GM21786 (cell line): ENCODE measurements around the gene MPZL3.
A peak's percentile ranks its signal among the peaks of the same experiment; 100 is the strongest.

ENCODE experiments used
- ATAC-seq: cut with Tn5 transposase; IDR thresholded peaks from one replicate; pipeline ENCODE4 v1.9.1; 2021; ENCODE audit not compliant: unreplicated experiment

The MPZL3 gene

DNA sequence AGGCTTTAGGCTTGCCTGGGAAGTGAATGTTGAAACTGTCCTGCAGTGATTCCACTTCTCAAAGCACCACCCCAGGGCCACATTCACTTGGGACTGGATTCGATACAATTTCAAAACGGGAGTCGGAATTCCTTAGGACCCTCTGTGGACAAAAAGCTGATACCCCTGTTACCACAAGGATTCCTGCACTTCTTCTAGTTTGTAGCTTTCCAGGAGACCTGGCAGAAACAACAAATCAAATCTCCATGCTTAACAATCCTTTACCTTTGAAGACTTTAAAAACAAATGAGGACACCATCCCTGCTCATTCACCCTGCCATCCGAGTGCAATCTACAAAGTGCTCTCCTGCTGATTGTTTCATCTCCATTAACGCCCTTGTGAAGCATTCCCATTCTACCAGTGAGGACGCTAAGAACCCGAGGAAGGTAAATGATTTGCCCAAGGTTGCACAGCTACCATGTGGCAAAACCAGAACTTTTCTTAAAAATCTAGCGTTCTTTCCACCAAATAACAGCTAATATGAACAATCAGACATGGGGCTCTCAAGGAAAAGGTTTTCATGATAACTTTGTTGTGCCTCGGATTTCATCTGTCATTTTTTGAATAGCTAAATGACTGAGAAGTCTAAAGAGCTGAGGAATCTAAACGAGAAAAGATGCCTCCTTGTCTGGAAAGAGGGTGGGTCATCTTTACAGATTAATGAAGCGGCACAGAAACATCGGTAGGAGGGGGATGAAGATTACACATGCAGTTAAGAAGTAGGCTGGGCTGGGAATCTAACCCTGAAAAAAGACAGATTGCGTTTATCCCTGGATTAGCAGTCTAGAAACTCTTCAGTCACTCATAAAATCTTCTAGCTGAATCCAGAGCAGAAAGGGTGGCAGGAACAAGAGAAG, 12.7 kb upstream of the MPZL3 start:
- ATAC-seq: no peak

DNA sequence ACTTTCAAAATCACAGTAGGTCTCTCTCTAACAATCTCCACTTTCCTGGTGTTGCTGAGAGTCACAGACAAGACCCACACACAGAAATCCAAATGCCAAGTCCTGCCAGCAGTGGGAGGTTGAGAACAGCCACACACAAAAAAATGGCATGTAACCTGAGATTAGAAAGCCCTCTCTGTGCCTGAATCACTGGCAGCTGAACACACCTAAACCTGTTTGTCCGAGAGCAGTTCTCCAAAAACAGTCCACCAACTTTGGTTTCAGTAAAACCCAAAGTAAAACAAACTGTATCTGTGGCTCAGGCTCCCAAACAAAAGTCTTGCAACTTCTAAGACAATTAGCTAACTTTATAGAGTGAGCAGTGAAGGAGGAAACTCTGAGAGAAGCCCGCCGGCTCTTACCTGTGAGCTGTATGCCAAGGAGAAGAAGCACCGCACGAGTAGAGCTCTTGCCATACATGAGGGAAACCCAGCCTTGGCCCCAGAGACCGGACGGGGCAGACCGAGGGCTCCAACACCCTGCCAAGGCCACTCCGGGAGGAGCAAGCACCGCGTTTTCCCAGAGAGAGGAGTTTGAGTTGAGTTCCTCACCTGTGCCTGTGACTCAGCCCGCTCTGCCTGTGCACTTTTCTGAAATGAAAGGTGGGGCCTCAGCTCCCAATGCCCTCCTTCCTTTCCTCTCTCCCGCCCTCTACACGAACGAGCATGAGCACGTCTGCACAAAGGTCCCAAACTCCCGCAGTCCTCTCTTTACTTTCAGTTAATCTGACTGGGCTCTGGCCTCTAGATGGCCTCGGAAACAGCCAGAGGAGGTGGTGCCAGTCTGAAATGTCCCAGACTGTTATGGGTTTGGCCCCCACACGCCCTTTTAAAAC, 11.8 kb upstream of the MPZL3 start, which contains the start of gene MPZL2:
Gene MPZL2, minus strand, starts transcription at position 603 of the 874 bp plus-strand sequence. Its CDS starts 144 bp downstream, at position 459.
- no peak for ATAC-seq

DNA sequence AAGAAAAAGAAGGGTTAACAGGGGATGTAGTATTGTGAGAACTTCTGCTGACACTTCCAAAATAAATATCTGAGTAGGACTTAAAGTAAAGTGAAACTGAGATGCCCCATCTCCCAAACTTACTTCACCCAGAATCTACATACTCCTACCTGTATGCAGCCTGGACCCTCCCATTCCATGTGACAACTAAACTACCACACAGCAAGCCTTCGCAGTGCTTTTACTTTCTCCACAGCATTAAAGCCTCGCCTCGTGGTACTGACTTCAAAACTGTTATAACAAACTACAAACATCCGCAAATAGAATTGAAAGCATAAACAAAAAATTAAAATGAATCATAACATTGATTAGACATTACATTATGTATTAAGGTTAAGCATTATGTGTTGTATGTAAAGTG, 10.9 kb upstream of the MPZL3 start:
- no peak for ATAC-seq

DNA sequence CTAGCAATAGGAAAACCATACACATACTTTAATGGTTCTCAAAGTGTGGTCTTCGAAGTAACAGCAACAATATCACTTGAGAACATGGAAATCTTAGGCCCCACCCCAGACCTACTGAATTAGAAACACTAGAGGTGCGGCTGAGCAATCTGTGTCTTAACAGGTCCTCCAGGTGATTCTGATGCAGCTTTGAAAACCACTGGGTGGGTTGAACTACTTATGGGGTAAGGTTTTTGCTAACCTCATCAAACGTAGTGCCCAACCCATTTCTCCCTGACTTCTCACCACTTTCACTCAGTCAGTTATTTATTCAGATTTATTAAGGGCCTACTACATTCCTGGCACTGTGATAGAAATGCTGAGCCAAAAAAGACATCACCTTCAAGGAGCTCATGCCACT, 8.2 kb upstream of the MPZL3 start:
- ATAC-seq: no peak

DNA sequence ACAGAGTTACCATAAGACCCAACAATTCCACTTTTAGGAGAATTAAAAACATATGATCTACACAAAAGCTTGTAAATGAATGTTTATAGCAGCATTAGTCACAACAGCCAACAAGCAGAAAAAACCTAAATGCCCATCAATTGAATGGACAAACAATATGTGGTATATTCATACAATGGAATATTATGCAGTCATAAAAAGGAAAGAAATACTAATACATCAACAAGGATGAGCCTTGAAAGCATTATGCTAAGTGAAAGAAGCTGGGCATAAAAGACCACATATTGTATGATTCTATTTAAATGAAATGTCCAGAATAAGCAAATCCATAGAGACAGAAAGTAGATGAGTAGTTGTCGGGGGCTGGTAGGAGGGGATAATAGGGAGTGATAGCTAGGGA, 7.0 kb upstream of the MPZL3 start:
- no peak for ATAC-seq

DNA sequence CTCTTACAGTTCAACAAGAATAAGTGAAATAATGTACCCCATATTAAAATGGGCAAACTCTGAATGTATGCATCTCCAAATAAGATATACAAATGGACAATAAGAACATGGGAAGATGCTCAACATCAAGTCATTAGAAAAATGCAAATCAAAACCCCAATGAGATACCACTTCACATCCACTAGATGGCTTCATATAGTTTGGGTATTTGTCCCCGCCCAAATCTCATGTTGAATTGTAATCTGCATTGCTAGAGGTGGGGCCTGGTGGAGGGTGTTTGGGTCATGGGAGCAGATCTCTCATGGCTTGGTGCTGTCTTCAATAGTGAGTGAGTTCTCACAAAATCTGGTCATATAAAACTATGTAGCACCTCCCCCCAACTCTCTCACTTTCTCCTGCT, 6.2 kb upstream of the MPZL3 start:
- ATAC-seq: no peak

DNA sequence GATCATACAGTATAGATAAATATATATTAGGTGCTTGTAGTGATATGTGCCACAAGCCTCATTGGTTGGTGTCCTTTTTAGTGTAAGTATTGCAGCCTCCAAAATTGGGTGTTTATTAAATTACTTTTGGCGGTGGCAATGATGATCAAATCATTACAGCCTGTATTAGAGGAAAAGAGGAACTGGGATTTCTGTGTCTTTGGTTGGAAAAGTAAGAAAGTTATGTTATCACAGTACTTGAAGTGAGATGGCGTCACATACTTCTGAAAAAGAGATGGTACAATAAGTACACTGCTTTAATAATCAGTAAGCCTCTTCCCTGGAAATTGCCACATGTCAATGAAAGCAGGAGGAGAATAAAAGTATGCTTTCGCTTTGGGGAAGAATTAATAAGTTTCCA, 523 bp upstream of the MPZL3 start:
- no peak for ATAC-seq

DNA sequence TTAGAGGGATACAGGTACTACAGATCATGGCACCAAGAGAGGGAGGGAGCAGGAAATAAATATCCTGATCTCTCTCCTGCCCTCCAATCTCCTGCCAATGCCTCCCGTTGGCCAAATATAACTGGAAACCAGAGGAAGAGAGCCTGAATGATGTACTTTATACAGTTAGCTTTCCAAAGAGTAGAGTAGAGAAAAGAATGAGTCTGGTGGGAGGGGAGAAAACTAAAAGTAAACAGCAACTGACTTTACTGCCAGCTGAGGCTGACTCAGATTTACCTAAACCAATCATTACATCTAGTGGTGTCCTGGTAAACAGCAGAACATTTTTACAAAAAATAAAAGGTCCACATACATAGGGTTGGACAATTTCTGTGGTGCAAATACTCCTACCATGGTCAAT, 5.1 kb downstream of the MPZL3 start:
- ATAC-seq: no peak

DNA sequence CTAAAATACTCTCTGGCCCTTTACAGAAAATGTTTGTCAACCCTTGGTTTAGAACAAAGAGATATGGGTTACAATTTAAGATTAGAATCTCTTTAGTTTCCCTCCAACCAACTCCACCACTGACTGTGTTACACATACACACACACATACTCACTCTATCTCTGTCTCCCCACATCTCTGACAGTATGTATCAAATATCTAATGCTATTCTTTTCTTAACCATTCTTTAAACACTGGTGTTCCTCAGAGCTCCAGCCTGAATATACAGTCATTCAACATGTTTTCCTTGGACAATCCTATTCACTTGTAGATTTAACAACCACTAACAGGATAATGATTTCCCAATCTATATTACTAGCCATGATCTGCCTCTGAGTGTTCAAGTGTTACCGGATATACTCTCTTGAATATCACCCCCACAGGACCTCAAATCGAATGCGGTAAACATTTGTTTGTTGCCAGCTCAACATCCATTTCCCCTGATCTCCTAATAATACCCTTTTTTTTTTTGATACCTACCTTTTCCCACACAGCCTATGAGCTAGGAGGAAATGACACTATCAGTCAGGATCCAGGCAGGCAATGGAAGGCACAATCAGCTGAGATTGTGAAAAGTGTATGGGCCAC, 6.1 kb downstream of the MPZL3 start:
- no peak for ATAC-seq

DNA sequence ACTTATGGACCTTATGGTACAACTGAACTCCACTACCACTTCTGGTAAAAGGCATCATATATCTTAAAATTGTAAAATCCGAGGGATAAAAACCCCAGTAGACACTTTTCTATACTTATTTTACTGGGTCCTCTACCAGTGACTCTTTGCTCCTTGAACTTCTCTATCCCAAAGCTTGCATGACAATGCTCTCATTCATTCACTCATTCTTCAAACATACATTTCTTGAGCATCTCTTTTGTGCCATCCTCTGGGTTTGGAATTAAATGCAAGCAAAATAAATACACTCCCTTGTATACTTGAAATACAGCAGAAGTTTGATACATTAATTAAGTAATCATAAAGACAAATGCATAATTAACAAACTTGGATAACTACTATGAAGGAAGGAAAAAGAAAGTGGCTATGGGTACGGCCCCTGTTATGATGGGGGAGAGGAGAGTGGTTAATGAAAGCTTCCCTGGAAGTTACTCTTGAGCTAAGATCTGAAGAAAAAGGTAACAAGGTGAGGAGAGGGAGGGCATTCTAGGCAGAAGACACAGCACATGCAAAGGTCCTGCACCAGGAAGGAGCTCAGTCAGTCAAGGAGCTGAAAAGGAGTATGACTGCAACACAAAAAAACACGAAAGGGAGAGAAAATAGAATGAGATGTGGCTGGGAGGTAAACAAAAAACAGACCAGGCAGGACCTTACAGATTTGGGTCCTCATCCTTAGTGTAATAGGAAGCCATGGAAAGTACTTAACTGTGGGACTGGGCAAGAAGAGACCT, 8.0 kb downstream of the MPZL3 start:
- ATAC-seq: no peak

DNA sequence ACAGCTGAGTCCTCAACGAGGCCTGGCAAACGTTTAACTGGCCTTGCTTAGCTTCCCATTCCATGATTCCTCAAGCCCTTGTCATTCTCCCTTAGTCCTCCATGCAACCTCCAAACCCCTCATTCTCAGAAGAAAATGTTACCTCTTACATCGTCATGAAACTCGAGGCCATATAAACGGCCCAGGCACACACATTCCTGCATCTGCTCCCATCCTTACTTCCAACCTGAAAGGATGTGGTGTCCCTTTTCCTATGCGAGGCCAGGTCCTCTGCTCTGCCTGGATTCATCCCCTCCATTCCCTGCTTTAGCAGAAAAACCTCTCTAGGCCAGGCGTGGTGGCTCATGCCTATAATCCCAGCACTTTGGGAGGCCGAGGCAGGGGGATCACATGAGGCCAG, 9.0 kb downstream of the MPZL3 start:
- ATAC-seq: no peak

DNA sequence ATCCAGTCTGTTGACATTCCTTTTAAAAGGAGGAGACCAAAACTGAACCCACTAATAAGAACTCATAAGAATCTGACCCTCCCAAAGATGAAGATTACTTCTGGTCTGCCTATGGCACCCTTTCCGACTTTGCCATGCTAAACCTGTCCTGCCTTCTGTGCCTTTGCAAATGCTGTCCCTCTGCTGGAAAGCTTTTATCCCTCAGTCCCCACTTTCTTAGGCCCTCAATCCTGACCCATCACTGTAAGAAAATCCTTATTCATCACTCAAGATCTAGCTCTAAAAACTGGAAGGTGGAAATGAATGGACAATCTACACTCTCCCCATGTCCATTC, 10.4 kb downstream of the MPZL3 start:
- peak; percentile 7 for ATAC-seq

DNA sequence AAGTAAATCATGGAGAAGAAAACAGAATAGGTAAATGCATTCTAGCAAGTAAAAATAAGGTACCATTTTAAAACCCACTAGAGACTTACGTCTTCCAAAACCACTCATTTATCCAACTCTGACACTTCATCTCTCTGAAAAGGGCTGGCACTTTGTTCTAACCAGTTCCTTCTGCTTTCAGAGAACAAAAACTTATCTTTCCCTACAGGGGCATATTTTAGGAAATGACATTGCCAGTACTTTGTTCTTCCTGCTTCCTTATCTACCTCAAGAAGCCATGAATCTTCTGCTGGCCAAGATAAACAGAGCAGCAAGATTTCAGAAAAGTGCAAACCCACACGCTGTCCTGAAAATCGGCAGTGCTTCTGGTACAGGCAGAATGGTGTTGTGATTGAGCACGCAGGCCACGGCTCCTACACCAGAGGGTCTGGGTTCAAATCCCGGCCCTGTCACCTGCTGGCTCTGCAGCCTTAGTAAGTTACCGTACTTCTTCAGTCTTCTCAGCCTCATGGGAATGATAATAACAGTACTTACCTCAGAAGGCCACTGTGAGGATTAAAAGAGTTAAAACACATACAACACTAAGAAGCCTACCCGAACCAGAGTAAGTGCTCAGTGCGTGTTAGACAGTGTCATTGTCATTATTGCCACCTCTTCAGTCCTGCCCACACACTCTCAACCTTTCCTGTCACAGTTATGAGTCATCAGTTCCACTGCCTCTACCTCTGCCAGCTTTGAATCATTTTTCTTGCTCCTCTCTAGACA, 11.0 kb downstream of the MPZL3 start:
- peak; percentile 90 for ATAC-seq

DNA sequence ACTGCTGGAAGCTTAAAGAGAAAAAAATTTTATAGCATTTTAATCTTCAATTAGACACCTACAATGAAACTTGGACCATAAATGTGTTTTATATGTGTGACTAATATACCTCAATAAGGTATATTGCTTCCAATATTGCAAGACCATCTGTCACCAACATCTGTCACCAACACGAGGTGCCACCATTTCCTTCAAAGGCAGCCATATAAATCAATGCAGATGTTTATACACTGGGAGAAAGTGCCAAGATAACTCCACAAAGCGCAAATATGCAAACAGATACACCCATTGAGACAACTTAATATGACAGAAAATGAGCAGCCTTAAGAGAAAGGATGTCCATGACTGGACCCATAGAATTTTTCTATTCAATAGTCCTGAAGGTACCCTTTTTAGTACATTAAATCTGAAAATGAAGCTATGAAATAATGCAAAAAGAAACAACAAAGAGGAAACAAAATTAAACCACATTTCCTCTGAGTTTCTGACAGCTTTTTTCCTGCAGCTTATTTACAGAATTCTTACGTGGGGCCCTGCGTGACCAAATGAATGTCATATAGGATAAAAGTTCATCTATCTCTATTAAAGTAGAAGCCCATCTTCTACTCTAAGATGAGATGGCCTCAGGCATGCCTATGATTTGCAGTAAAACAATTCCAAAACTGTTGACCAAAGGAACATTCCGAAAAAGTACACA, 12.5 kb downstream of the MPZL3 start:
- ATAC-seq: no peak

DNA sequence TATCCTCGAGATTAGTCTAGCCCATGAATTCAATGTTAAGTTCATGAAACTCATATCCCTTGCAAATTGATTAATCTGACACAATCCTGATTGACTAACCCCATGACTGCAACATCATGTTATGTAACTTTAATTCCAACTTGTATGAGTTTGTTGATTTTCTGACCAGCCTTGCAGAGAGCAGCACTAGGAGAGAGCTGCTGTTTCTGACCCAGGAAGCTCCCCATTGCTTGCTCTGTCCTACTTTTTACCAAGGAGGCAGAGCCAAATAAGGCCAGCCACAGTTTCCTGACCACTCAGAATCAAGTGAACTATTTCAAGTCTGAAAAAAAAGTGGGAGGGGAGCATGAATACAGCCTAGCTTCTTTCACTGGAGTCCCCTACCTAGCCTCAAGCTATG, 13.2 kb downstream of the MPZL3 start:
- no peak for ATAC-seq

DNA sequence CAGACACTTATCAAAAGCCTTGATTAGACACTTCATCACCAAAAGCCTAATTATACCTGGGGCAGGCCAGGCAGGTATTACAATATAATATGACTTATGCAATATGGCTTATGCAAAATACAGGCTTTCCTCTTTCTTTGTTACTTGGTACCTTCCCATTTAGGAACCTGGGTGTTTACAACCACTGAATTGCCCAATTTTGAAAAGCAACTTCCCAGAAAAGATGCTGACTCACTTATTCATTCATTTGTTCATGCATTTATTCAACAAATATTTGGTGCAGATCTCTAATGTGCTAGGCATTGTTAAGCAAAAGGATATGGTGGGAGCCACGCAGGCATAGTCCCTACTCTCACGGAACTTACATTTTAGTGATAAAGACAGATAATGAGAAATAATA, 13.7 kb downstream of the MPZL3 start:
- ATAC-seq: no peak

DNA sequence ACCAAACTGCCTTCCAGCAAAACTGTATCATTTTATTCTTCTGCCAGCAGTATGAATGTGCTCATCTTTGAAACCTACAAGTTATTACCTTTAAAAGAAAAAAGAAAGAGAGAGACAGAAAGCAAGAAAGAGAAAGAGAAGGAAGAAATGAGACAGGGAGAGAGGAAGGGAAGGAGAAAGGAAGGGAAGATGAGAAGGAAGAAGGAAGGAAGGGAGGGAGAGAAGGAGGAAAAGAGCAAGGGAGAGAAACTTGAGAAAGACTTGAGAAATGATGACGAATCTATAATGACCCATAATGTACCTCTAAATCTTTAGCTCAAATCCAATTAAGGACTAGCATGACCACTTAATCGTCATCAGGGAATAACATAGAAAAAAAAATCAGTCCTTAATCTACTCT, 16.0 kb downstream of the MPZL3 start:
- no peak for ATAC-seq

DNA sequence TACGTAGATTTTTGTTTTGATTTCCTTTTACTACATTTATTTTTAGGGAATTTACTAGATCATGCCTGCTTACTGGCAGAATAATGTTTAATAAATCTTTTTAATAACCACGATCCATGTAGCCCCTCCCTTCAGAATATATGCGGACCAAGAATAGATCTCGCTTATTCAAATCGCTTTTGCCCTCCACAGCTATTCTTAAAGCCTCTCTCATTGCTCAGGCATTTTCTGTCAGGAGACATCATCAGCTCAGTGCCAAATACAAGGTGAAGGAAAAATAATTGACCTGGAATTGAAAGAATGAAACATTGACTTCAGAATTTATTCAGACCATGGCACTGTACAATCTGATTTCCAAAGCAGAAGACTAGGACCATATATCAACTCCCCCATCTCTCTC, 17.3 kb downstream of the MPZL3 start:
- ATAC-seq: no peak

DNA sequence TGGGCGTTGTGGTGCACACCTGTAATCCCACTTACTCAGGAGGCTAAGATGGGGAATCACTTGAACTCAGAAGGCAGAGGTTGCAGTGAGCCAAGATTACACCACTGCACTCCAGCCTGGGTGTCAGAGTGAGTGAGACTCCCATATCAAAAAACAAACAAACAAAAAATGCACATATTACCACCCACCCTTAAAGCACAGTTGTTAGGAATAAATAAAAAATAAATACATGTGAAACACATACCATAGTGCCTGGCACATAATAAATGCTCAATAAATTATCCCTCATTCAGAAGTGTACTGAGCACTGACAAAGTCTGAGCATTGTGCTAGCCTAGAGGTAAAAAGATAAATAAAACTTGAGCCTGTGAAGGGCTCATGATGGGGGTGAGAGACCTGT, 18.3 kb downstream of the MPZL3 start:
- no peak for ATAC-seq

DNA sequence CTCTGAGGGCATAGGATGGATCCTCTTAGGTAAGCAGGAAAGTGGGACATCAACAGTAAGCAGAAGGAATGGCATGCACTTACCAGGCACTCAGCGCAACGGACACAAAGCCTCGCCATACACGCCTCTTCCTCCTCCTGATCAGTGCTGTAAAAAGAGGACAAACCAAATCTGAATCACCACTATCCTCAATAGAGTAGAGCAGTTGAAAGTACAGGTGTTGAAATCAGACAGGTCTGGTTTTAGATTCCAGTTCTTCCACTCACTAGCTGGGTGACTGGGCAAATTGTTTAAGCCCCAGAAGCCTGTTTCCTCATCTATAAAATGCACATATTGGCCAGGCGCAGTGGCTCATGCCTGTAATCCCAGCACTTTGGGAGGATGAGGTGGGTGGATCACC, 18.8 kb downstream of the MPZL3 start:
- ATAC-seq: no peak
